ENCODE results near the gene LRRC18.

The LRRC18 gene

DNA sequence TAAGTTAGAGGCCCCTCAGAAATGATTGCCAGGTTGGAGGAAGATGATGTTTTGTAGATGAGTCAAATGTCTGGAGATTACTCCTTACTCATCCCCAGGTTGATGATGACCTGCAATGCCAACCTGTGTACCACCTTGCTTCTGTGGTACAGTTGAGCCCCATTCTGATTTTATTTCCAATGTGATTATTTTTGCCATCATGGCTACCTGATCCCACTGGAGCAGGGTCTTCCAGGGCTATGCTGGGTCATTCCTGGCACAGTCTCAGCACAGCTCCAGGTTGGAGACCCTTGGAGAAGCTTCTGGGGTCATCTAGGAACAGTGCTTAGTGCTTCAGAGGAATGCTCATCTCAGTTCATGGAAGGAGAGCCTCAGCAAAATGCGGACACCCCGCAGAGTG lies 34.3 kb downstream of the LRRC18 start:
- no peak for DNase-seq

DNA sequence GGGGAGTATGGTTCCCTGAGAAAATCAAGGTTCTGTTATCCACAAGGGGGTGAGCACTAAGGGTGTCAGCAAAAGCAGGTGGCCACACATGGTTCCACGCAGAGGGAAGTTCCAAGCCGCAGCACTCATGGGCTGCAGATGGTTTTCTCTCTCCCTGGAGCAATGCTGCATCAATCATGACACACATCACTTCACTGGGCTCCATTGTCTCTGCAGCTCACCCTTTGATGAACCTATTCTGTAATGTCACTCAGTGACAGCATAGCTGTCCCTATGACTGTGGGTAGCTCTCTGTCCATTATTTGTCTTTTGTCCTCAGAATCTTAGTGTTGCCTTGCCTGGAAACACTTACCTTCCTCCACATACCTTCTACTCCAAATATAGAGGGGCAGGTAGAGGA lies 34.8 kb downstream of the LRRC18 start:
- no peak for DNase-seq

DNA sequence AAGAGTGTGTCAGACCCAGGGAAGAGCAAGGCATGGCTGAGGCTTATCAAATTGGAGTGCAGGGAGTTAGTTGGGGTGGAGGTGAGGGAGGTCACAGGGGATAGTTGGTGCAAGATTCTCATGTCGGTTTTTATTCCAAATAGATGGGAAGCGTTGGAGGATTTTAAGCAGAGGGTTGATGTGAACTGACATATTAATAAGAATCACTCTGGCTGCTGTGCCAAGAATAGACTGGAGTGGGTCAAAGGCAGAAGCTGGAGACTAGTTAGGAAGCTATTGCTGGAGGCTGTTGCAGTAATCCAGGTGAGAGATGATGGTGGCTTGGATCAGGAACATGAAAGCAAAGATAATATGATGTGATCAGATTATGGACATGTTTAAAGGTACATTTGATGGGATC lies 36.5 kb downstream of the LRRC18 start:
- no peak for DNase-seq

DNA sequence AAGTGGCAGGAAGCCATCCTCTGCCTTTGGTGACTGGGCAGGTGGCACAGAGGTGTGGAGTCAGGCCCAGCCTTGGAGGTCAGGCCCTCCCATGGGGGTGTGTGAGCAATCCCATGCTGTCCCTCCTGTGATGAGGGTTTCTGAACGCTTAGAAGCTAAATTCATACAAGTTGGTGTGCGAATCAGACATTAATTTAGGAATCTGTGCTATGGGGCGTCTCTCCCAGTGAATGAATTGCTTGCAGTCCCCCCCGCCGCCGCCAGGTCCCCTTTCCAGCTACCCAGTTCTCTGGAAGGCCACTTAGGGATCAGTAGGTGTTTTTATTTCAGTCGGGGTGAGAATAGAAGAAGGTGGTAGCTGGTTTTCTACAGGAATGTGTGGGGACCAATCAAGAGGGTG lies 37.5 kb downstream of the LRRC18 start:
- DNase-seq: no peak

DNA sequence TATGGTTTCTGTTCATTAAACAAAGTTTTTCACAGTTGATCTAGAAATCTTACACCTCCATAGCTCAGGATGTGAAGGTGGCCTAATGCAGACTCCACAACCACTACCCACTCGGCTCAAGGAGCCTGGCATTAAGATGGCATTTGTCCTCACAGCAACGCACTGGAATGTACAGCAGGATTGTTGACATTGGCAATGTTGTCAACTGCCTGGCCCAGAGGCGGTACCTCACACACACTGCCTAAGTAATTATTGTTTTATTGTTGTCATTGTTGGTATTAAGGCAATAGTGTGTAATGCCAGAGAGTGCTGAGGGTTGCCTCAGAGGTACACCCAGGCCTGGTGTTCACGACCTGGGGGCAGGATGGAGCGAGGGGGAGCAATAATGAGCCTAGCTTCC lies 38.3 kb downstream of the LRRC18 start:
- DNase-seq: no peak

DNA sequence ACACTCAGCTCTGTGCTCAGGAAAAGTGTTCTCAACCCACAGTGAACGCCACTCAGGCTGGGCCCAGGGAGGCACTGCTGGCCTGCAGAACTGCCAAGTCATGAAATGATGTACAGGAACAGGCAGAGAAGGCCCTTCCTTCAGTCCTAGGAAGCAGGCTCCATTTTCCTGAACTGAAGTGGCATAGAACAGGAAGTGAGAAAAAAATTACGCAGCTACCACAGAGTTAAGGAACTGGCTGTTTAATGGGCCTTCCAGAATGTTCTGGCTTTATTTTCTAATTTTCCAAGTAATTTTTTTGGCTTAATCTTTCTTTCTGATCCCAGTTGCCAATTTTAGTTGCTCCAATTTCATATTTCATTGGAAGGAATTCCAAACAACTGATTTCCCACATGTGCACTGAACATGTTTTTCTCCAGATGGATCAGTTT lies 39.3 kb downstream of the LRRC18 start:
- no peak for DNase-seq

DNA sequence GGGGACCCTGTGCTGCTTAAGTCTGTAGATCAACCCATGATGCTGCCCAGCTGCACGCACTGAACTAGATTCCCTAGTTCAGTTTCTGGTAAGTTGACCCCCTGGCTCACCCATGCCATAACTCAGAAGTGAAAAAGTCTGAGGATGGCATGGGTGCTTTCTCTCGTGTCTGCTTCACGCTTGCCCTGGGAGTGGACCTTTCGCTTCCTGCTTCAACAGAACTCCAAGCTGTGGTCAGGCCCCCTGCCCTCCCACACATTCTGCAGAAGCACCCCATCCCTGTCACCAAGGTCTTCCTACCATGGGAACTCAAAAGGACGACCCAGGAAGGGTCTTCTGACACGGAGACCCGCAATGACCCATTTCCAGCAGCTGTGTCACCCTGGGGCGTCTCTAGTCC lies 39.9 kb downstream of the LRRC18 start:
- DNase-seq: no peak

DNA sequence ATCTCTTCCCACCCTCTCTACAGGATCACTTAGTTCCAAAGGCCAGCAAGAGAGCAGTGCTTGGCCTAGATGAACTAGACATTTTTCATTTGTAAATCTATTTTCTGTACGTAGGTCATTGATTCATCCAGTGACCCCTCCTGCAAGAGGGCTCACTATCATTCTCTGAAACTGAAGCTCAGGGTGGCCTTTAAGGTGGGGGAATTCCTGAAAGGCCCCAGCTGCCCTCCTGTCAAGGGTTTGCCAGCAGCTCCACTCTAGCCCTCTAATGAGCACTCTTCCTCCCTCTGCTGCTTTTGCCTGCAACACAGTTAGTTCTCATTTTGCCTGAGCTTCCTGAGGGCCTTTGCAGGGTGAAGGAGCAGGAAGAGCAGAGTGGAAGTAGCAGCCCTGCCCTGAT lies 41.2 kb downstream of the LRRC18 start:
- no peak for DNase-seq

DNA sequence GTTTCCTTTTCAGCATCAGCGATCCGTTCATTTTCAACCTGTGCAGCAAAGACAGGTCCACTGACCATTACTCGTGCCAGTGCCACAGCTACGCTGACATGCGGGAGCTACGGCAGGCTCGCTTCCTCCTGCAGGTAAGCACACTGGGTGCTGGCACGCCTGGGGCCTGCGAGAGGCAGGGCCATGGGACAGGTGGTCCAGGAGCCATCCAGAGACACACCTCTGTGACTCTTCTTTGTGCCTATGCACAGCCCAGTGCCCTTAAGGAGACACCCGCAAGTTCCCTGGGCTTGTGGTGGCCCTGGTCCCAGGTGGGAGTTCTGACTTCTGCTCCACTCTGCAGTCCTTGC lies 42.2 kb downstream of the LRRC18 start:
- DNase-seq: no peak

DNA sequence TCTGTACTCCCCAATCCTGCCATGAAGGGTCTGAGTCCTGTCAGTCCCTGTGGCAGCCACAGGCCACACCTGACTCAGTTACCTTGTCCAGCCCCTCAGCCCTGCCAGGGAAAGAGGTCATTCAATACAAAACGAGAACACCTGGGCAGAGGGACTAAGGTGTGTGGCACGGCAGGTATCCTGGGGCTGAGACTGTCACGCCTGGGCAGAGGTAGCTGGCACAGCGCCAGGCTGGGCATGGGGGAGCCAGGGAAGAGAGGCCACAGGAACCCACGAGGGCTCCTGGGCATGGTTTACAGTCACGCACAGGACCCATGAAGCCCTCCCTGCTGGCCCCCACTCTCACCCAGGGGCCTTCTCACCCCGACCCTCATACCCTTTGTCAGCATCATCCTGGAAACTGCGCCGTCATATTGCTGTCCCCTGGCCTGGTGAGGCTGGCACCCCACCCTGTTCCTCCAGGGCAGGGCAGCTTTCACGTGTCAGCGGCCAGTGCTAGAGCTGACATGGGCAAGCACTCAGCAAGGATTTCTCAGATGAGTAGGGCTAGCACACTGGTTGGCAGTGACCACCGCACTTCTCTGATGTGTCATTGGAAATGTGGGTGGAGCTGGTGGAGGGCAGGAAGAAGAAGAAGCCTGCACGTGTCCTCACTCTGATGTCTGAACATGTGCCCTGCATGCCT lies 42.7 kb downstream of the LRRC18 start:
- DNase-seq: no peak

DNA sequence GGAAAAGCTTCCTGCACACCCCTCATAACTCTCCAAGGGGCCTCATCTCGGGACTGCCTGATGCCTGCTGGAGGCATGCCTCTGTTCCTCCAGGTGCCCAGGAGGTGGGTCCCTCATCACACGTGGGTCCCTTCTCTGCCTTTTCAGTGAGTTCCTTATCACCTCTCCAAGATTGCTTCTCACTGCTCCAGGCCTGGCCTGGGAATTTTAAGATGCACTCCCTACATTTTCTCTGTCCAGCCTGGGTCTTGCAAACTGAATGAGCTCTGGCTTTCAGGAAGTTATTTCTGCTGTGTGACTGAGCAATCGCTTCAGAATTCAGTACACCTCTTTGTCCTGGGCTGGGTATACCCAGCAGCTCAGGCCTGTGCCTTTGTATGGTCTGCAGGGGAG lies 43.8 kb downstream of the LRRC18 start:
- no peak for DNase-seq

DNA sequence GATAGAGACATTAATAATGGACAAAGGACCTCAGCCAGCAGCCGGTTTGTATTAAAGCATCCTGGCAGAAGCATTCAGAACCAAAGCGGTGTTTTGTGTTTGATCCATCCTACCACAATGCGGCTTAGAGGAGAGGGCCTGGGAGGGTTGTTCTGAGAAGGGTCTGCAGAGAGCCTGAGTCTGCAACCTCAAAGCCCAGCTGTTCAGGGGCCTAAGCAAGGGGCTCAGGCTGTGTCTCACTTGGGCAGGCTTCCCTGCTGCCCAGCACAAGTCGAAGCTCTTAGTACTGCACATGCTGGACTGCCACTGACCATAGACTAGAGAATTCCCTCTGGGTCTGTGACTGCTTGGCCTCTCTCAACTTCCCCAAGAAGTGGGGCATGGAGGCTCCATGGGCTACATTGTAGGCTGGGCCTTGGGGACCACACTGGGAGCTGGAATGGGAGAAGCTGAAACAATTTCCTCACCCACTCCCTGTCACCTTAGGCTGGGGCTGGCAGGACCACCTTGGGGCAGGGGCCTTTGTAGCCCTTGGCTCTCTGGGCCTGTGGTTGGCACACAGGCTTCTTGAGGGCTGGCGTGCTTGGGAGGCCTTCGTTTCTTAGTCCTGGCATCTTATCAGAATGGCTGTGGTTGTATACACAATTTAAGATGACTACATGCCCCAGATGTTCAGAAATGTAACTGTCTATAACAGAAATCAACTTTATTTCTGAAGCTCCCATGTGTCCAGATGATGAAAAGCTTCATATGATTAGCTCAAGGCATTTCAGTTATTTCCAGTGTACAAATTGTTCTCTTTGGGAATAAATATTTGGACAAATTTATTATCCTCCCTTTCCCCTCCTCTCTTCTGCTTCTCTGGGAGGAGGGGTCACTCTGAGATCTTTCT lies 44.5 kb downstream of the LRRC18 start:
- no peak for DNase-seq

DNA sequence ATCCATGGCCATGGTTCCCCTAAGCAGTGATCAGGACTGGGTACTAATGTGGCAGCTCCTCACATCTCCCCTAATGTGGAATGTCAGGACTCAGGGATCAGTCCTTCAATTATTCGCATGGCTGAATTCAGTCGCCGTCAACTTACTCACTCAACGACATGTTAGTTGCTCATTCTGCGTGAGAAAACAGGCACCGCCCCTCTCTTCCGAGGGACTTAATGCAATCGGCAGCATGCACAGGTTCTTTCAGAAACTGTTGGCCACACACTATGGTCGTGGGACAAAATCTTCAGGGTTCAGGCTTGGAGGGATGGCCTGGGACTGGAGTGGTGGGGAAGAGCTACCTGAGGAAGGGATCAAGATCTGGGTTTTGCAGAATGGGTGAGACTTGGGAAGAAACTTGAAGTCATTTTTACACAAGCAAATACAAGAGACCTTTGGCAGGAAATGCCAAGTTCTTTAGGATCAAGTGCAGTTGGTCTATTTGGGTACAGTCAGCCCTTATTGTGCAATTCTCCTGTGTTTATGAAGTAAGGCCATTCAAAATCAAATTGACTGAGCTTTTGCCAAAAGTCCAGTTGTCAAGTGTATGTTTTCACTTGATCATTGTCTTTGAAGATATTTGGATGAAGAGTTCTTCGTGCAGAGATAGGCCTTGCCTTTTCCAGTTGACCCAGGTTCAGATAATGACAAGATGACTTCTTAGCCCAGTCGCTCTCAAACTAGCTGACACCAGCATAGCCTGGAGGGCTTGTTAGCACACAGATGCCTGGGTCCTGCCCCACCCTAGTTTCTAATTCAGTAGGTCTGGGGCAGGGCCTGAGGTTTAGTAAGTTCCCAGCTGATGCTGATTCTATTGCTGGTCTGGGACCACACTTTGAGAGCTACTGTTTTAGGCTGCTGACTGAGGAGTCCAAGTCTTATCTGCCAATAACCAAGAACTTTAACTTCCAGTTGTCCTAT lies 48.5 kb downstream of the LRRC18 start:
- DNase-seq: no peak

DNA sequence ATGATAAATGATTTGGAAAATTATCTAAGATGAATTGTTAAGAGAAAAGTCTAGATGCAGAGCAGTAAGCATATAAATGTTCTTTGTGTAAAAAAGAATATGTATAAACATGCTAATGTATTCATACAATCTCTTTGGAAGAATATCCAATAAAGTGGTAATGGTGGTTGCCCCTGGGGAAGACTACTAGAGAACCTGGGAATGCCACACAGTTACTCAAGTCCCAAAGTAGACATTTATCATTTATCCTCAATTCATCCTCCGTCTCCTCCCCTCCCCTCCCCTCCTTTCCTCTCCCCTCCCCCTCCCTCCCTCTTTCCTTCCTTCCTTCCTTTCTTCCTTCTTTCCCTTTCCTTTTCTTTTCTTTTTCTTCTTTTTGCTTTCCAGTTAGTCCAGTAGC lies 51.7 kb downstream of the LRRC18 start:
- no peak for DNase-seq

DNA sequence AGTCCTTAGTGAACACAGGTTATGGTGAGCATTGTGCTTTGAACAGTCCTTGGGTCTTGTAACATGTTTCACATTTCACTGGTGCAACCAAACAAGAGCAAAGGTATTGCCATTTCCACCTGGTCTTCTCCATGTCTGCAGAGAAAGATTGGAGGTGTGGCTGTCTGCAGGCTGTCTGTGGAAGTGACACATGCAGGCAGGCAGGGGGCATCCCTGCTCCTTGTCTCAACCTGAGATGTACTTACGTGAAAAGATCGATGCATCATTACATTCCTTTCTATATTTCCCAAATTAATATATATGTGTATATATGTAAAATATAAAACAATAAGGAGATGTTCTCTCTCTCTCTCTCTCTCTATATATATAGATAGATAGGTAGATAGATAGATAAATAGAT lies 54.3 kb downstream of the LRRC18 start:
- no peak for DNase-seq

DNA sequence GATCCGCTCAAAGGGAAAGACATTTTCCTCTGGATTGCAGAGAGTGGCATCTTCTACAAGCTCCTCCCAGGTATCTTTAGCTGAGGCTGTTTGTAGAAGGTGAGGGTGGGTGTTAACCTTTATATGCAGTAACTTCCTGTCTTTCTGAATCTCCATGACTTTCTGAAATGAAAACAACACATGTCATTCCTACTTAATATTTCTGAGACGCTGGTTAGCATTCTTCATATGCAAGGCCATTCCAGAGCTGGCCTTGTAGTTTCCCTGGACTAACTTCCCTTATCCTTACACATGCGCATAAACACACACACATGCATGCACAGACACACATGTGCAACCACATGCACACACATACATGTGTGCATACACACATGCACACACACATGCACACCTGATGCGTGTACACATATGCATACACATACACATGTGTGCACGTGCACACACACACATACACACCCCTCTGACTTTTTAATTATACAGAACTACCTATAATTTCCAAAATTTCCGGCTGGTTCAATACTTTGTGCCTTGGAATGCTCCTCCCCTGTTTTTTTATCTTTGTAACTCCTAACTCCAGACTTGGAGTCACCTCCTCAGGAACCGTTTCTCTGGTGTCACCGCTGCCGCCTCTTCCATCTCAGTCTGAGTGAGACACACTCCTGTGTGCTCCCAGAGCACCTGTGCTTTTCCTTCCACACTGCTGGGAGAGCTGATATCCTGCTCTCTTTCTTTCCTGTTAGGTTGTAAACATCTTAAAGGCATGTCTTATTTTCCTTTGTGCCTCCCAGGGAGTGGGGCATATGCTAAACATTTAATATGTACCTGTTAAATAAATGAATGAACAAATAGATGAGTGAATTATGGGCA lies 55.2 kb downstream of the LRRC18 start:
- DNase-seq: no peak

DNA sequence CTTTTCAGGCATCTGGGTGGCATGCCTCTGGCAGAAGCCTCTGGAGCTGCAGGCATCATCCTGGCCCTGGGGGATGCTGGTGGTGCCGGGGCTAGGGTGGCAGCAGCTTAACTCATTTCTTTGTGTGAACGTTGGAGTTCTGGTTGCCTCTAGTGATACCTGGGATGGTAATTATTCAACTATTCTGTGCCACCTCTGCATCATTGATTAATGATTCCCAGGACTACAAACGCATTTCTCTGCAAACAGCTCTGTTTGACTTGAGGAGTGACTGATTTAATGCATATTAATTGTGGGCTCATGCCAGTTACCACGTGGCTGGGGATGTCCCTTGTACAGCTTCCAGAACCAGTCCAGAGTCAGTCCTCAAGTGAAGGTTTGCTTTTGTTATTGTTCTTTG lies 55.9 kb downstream of the LRRC18 start:
- DNase-seq: no peak

DNA sequence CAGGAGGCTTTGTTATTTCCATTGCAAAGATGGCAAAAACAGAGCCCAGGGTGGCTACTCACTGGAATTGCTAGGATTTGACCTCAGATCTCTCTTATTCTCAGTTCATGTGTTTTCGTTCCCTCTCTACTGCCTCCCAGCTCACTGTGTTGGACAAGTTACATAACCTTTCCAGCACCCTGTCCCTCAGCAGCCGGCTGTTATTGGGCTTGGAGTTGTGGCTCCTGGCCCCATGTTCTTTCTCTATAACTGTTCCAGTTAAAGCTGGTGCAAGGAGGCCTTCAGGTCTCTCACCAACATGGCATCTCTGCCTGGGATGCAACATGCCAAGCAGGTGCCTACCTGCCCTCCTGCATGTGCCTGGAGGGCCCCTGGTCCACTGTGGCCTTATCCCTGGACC lies 56.8 kb downstream of the LRRC18 start:
- DNase-seq: no peak

DNA sequence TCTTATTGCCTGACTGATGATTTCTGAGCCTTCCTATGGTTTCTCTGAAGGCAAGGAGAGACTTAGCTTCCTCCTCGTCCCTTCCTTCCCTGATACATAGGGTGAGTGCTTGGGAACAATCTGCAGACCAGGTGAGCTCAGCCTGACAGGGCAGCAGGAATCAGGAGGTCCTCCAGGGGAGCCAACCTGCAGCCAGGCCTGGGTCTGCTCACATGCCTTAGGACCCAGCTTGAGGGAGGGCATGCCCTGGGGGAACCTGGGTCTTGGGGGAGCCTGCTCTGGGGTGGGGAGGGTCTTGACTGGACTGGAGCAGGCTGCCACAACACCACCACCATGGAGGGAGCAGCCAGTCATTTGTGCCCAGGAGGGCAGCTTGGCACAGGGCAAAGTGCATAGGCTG lies 57.7 kb downstream of the LRRC18 start:
- no peak for DNase-seq

DNA sequence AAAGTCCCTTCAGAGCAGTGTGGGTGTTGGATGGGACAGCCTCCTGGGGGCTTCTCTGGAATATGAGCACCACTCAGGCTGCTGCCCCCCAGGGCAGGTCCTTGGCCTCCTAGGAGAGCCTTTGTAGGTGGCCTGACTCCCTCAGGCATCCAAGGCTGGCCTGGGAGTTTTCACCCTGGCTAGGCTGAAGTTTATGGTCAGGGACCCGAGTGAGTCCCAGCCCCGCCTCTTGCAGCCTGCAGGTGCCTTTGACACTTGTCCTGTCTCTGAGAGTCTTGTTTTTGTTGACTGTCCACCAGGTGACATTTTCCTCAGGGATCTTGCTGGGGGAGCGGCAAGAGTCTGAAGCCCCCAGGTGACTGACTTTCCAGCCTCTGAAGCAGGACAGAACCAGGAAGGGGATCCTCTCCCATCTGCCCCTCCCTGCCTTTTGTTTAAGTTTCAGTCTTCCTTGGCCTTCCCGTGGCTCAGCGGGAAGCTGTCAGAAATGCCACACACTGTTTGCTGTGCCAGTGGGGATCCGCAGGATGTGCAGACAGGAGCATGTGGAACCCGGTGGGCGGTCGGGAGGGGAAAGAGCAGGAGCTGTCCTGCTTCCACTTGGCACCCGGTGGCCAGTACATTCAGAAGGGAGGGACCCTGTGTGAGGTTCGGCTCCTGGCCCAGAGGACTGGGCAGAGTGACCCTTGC lies 59.5 kb downstream of the LRRC18 start:
- DNase-seq: no peak

DNA sequence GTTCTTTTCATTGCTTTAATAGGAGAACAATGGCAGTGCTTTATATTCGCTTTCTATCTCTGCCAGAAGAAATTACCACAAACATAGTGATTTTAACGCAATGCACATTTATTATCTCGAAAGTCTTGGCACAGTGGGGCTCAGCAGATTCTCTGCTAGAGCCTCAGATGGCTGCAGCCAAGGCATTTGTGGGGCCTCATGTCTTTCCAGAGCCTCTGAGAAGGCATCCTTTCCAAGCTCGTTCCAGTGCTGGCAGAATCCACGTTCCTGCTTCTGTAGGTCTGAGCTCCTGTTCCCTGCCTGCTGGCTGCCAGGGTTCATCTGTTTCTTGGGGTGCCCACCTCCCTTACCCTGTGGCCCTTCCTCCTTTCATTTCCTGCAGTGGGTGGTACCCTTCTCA lies 60.2 kb downstream of the LRRC18 start:
- no peak for DNase-seq

DNA sequence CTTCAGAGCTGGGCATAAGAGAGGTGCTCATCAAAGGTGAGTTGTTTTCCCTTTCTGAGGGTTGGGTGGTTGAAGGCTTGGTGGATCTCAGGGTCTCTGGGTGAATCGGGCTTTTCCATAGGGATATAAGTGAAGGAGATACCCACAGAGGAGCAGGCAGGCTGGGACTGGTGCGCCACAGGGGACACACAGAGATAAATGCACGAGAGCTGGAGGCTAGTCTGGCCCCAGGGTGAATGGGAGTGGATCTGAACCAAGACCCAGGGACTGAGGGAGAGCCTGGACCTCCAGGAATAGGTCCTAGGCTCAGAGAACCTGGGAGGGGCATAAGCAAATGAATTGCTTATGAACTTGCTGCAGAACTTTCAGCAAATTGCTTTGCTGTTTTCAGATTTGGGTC lies 61.5 kb downstream of the LRRC18 start:
- DNase-seq: no peak
